ENCODE measurements around the gene ASS1.

DNA sequence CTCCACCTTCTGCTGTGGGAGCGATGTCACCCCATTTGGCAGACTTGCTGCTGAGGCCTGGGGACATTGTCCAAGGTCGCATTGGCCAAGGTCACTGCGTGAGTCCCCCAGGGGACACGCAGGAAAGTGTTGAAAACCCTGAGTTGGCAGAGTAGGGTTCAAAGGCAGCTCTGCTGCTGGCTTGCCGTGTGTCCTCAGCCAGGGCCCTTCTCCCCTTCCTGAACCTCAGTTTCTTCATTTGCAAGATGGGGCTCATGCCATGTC is 14.0 kb downstream of the ASS1 start:
- TF ChIP-seq, protein P1, sequence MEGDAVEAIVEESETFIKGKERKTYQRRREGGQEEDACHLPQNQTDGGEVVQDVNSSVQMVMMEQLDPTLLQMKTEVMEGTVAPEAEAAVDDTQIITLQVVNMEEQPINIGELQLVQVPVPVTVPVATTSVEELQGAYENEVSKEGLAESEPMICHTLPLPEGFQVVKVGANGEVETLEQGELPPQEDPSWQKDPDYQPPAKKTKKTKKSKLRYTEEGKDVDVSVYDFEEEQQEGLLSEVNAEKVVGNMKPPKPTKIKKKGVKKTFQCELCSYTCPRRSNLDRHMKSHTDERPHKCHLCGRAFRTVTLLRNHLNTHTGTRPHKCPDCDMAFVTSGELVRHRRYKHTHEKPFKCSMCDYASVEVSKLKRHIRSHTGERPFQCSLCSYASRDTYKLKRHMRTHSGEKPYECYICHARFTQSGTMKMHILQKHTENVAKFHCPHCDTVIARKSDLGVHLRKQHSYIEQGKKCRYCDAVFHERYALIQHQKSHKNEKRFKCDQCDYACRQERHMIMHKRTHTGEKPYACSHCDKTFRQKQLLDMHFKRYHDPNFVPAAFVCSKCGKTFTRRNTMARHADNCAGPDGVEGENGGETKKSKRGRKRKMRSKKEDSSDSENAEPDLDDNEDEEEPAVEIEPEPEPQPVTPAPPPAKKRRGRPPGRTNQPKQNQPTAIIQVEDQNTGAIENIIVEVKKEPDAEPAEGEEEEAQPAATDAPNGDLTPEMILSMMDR (IDR thresholded peaks at IDR 0.05) = no peak
- no peak for TF ChIP-seq EZH2 (IDR thresholded peaks at IDR 0.05)
- no peak for TF ChIP-seq EZH2phosphoT487 (IDR thresholded peaks at IDR 0.05)

Data from neural progenitor cell (in vitro differentiated cells).